ENCODE measurements around the gene NEUROD2. TPM values are rescaled to one million over a fixed set of nuclear protein-coding genes. Genes with fewer than 3 reads are reported as not detected.

Gene NEUROD2
- total and polyA plus RNA-seq, 2 of the 8 experiments (the other 6 are each of a cell fraction or from before 2014, with no cell fraction given): not detected

DNA sequence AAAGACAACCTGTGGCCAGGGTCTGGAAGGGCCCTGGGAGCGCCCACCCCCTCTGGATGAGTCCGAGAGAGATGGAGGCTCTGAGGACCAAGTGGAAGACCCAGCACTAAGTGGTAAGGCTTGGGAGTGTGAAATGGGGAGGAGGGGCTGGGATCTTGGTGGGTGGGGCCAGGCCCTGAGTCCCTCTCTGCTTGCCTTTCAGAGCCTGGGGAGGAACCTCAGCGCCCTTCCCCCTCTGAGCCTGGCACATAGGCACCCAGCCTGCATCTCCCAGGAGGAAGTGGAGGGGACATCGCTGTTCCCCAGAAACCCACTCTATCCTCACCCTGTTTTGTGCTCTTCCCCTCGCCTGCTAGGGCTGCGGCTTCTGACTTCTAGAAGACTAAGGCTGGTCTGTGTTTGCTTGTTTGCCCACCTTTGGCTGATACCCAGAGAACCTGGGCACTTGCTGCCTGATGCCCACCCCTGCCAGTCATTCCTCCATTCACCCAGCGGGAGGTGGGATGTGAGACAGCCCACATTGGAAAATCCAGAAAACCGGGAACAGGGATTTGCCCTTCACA lies 28.0 kb upstream of the NEUROD2 start:
- Histone ChIP-seq H3K9me3 (ENCODE audit: insufficient read depth in 2 of 2, low read depth in 1 of 2, low read length in 1 of 2) (no peaks in the 10 kb centered on the region), H3K79me1 (ENCODE audit: low read depth, low read length) (peaks cover 14% of the 10 kb centered on the region), H2BK12ac (ENCODE audit: low read depth, low read length) (peak overlapping the region; percentile 75; the same call in 1 of the 2 replicates), H2BK5ac (ENCODE audit: low read depth, low read length) (peak overlapping the region; percentile 78; the same call in 1 of the 2 replicates), H2AFZ (ENCODE audit: low read length) (no peak overlapping the region), H3K56ac (replicated peaks; ENCODE audit: insufficient read length, low read depth, low read length) (no peak overlapping the region), H3K79me2 (ENCODE audit: control insufficient read depth in 1 of 2, insufficient read depth in 2 of 2, low read length in 2 of 2) (peaks cover 8 to 33% of the 10 kb centered on the region in 2 experiments), H3K27me3 (replicated peaks in 1 of 4; ENCODE audit: control insufficient read depth in 3 of 4, extremely low read depth in 1 of 4, insufficient read depth in 3 of 4, low read length in 3 of 4) (0 out of 7 replicates have a peak, but pooled peaks cover 0 to 3% (median 0%) of the 10 kb centered on the region in 4 experiments), H2AK5ac (ENCODE audit: low read depth, low read length) (no peak overlapping the region), H3K23ac (ENCODE audit: insufficient read length) (no peak overlapping the region), H3K14ac (ENCODE audit: insufficient read length) (no peak overlapping the region), H3K4me3 (ENCODE audit: extremely low read depth in 1 of 4, insufficient read depth in 2 of 4, low read depth in 3 of 4, low read length in 4 of 4) (no peak overlapping the region), H3K36me3 (ENCODE audit: control insufficient read depth in 2 of 4, insufficient read depth in 4 of 4, low read length in 3 of 4) (no peaks in the 10 kb centered on the region), H4K8ac (ENCODE audit: extremely low read depth, insufficient read depth, low read length) (no peak overlapping the region), H2BK15ac (ENCODE audit: low read length) (peak overlapping the region; percentile 95; the same call in 1 of the 2 replicates), H3K23me2 (ENCODE audit: low read depth, low read length) (peaks cover 8% of the 10 kb centered on the region; the same call in 1 of the 2 replicates), H3K4ac (replicated peaks; ENCODE audit: insufficient read length, low read depth, low read length) (no peak overlapping the region), H3K9ac (replicated peaks in 1 of 4; ENCODE audit: extremely low read depth in 1 of 4, low read depth in 3 of 4, low read length in 3 of 4) (no peak overlapping the region), H4K20me1 (replicated peaks in 1 of 2; ENCODE audit: control insufficient read depth in 1 of 2, insufficient read depth in 2 of 2, low read length in 2 of 2) (peaks cover 0 to 7% of the 10 kb centered on the region in 2 experiments), H3K4me2 (ENCODE audit: insufficient read depth in 1 of 2, low read depth in 2 of 2, low read length in 2 of 2) (peak overlapping the region in 1 of 2 experiments; percentile 97; a peak in 1 of 4 replicates), H4K91ac (replicated peaks; ENCODE audit: insufficient read length, low read length) (peak overlapping the region; percentile 5), H3K18ac (ENCODE audit: extremely low read depth, low read length) (no peak overlapping the region), H3K4me1 (replicated peaks in 1 of 4; ENCODE audit: control insufficient read depth in 3 of 4, insufficient read depth in 4 of 4, low read length in 3 of 4) (peaks cover 17 to 52% (median 37%) of the 10 kb centered on the region in 4 experiments), H3K27ac (ENCODE audit: low read depth, low read length) (no peak overlapping the region), H2BK20ac (ENCODE audit: low read length) (no peak overlapping the region), H4K5ac (ENCODE audit: insufficient read length, low read depth, low read length) (no peak overlapping the region), H2BK120ac (replicated peaks; ENCODE audit: low read depth, low read length) (no peak overlapping the region)
- DNase-seq (ENCODE audit: low read depth in 1 of 2, low spot score in 2 of 2): no peak
- no peak for FAIRE-seq
- ChIA-PET CTCF (ENCODE audit: partially characterized antibody) (interaction anchor here (0.6 to 49.2 kb wide), 7 partner anchors 4 to 120 kb away, joined by 3 to 1885 read pairs (median 18); partner anchors contain the start of genes ERBB2, PGAP3, PNMT and PPP1R1B), POLR2A (ENCODE audit: partially characterized antibody) (interaction anchor here (0.9 to 1.7 kb wide), 4 partner anchors 19 to 60 kb away, joined by 3 to 5 read pairs (median 4); partner anchors contain the start of gene PGAP3)
- 82% methylated on average over 8 of the region's 8 CpGs; no CpG with 5 or more reads in 1 of the 2 experiments for WGBS, 2 experiments (ENCODE audit: extremely low coverage in 1 of 2, insufficient coverage in 1 of 2, insufficient read length in 1 of 2, insufficient replicate concordance in 2 of 2, low coverage in 1 of 2, low lambda C conversion rate in 2 of 2, missing lambda C conversion rate in 1 of 2)
- TF ChIP-seq SIX5 (IDR thresholded peaks at IDR 0.05; ENCODE audit: low read depth, low read length) (no peak), BACH1 (IDR thresholded peaks at IDR 0.05; ENCODE audit: low read length) (no peak), SUZ12 (IDR thresholded peaks at IDR 0.05; ENCODE audit: low read length) (no peak), EZH2 (IDR thresholded peaks at IDR 0.05; ENCODE audit: low read depth, low read length, severe bottlenecking) (no peak), PHF8 (conservative IDR thresholded peaks at IDR 0.05; ENCODE audit: low read depth, low read length) (no peak), BCL11A (IDR thresholded peaks at IDR 0.05; ENCODE audit: low read depth in 2 of 2, low read length in 2 of 2) (no peak), FOSL1 (IDR thresholded peaks at IDR 0.05; ENCODE audit: insufficient read depth, low read depth, low read length) (no peak), SAP30 (IDR thresholded peaks at IDR 0.05; ENCODE audit: insufficient read depth, insufficient replicate concordance, low read length) (no peak), SP1 (IDR thresholded peaks at IDR 0.05; ENCODE audit: low read depth, low read length) (no peak), CTBP2 (IDR thresholded peaks at IDR 0.05; ENCODE audit: borderline replicate concordance, insufficient read depth, insufficient read length, low read length) (no peak), GABPA (IDR thresholded peaks at IDR 0.05; ENCODE audit: borderline replicate concordance, insufficient read depth, low read length) (no peak), POU5F1 (IDR thresholded peaks at IDR 0.05; ENCODE audit: low read depth, low read length) (no peak)
